MCF 10A (cell line): ENCODE measurements around the gene EMC8. TPM values are rescaled to one million over a fixed set of nuclear protein-coding genes. Genes with fewer than 3 reads are reported as not detected.

ENCODE experiments used
- BruUV-seq: library from RNA; stranded (reverse); fragments of 400-500 nt; replicated peaks from 2 replicates; lab custom pipeline; 2021; lab: Mats Ljungman, UMichigan
- CTCF ChIA-PET: fragments of 300-600 bp; sonication (Branson Sonifier 250); formaldehyde crosslinking; extraction: SDS; loops from one replicate; lab custom pipeline; 2021; ENCODE audit warnings: antibody characterized with exemption, inconsistent platforms; lab: Yijun Ruan, JAX
- POLR2A ChIA-PET: fragments of 300-600, 350-650 bp; sonication (Branson Sonifier 250); formaldehyde crosslinking; extraction: SDS; loops from one replicate; lab custom pipeline; 2020; ENCODE audit warnings: antibody characterized with exemption, inconsistent platforms; lab: Yijun Ruan, JAX
- DNase-seq: peaks from one replicate; pipeline ENCODE4 v3.0.0-alpha.2; 2018; ENCODE audit not compliant: unreplicated experiment
- H3K27ac Mint-ChIP-seq: one replicate; pipeline ENCODE4 v1.8.0; 2022; ENCODE audit warnings: mild to moderate bottlenecking, low read depth, mixed read lengths; ENCODE audit not compliant: unreplicated experiment
- H3K27me3 Mint-ChIP-seq: one replicate; pipeline ENCODE4 v1.8.0; 2022; ENCODE audit warnings: mixed read lengths; ENCODE audit not compliant: insufficient read depth, unreplicated experiment
- H3K36me3 Mint-ChIP-seq: one replicate; pipeline ENCODE4 v1.8.0; 2022; ENCODE audit warnings: mild to moderate bottlenecking, moderate library complexity, mixed read lengths; ENCODE audit not compliant: insufficient read depth, unreplicated experiment
- H3K4me1 Mint-ChIP-seq: one replicate; pipeline ENCODE4 v1.8.0; 2022; ENCODE audit warnings: mixed read lengths; ENCODE audit not compliant: insufficient read depth, unreplicated experiment
- H3K4me3 Mint-ChIP-seq: one replicate; pipeline ENCODE4 v1.8.0; 2022; ENCODE audit warnings: mild to moderate bottlenecking, moderate library complexity, mixed read lengths; ENCODE audit not compliant: unreplicated experiment
- H3K9me3 Mint-ChIP-seq: one replicate; pipeline ENCODE4 v1.8.0; 2022; ENCODE audit warnings: mixed read lengths; ENCODE audit not compliant: unreplicated experiment
- intact Hi-C: fragments of 100-400 bp; cut with micrococcal nuclease; formaldehyde crosslinking; loops from 2 replicates; pipeline ENCODE4 v1.14.1; 2022
- total RNA-seq: library from RNA; stranded (reverse); gene quantifications from 2 replicates; pipeline ENCODE4 v1.2.3, GENCODE V29; 2022
- TF ChIP-seq, protein P1 (sequence below): fragments of 200-600 bp; IDR thresholded peaks from one replicate; pipeline ENCODE4 v1.8.0; 2022; ENCODE audit warnings: antibody characterized with exemption, mild to moderate bottlenecking; ENCODE audit not compliant: unreplicated experiment

Gene EMC8
- total RNA-seq, 1 experiment from 2014 or later: 68.5 TPM

DNA sequence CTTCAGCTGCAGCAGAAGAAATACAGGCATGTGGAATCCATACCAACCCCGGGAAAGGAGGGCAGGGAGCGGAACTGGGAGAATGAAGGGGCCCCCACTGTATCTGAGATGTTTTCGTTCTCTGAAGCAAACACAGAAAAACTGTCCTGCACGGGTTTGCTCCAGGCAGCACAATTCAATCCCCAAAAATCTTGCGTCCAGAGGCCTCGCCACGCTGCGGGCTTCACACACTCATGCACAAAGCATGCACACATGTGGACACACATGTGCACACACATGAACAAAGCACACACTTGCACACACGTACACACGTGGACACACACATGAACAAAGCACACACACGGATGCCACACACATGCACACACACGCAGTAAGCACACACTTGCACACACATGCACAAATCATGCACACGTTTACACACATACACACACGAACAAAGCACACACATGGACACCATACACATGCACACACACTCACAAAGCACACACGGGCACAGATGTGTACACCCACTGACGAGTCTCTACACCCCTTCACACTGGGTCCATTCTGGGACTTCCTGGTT is 27.4 kb upstream of the EMC8 start:
- CTCF ChIA-PET: no interaction called here
- intact Hi-C loops: no loop called here
- Mint-ChIP-seq H3K4me3 (no peak overlapping the region), H3K27me3 (peaks cover 42% of the 10 kb centered on the region), H3K9me3 (no peaks in the 10 kb centered on the region), H3K27ac (no peak overlapping the region), H3K4me1 (no peaks in the 10 kb centered on the region), H3K36me3 (no peaks in the 10 kb centered on the region)
- no TSS peak for BruUV-seq
- TF ChIP-seq, protein P1, sequence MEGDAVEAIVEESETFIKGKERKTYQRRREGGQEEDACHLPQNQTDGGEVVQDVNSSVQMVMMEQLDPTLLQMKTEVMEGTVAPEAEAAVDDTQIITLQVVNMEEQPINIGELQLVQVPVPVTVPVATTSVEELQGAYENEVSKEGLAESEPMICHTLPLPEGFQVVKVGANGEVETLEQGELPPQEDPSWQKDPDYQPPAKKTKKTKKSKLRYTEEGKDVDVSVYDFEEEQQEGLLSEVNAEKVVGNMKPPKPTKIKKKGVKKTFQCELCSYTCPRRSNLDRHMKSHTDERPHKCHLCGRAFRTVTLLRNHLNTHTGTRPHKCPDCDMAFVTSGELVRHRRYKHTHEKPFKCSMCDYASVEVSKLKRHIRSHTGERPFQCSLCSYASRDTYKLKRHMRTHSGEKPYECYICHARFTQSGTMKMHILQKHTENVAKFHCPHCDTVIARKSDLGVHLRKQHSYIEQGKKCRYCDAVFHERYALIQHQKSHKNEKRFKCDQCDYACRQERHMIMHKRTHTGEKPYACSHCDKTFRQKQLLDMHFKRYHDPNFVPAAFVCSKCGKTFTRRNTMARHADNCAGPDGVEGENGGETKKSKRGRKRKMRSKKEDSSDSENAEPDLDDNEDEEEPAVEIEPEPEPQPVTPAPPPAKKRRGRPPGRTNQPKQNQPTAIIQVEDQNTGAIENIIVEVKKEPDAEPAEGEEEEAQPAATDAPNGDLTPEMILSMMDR: no peak
- POLR2A ChIA-PET: no interaction called here
- DNase-seq: no peak

DNA sequence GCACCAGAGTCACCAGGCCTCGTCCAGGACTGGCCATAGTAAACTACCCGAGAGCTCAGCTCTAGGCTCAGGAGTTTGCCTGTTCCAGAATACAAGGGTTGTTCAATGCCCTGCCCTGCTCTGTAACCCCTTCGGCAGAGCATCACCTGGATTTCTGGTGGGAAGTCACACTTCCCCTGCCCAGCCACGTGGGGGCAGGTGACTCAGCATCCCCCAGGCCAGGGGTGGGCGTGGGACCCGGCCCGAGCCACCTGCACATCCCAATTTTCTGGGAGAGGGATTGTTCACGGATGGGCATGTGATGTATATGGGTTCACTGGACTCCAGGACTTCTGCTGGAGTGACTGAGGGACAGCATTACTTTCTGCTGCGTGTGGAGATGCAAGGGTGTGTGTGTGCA is 26.0 kb upstream of the EMC8 start:
- no peak overlapping the region for H3K4me3 Mint-ChIP-seq
- TF ChIP-seq, protein P1: no peak
- H3K27ac Mint-ChIP-seq: no peak overlapping the region
- DNase-seq: no peak
- ChIA-PET POLR2A (no interaction called here), CTCF (no interaction called here)
- H3K36me3 Mint-ChIP-seq: no peaks in the 10 kb centered on the region
- intact Hi-C loops: no loop called here
- H3K27me3 Mint-ChIP-seq: peaks cover 38% of the 10 kb centered on the region
- no TSS peak for BruUV-seq
- no peaks in the 10 kb centered on the region for H3K9me3 Mint-ChIP-seq
- H3K4me1 Mint-ChIP-seq: no peaks in the 10 kb centered on the region

DNA sequence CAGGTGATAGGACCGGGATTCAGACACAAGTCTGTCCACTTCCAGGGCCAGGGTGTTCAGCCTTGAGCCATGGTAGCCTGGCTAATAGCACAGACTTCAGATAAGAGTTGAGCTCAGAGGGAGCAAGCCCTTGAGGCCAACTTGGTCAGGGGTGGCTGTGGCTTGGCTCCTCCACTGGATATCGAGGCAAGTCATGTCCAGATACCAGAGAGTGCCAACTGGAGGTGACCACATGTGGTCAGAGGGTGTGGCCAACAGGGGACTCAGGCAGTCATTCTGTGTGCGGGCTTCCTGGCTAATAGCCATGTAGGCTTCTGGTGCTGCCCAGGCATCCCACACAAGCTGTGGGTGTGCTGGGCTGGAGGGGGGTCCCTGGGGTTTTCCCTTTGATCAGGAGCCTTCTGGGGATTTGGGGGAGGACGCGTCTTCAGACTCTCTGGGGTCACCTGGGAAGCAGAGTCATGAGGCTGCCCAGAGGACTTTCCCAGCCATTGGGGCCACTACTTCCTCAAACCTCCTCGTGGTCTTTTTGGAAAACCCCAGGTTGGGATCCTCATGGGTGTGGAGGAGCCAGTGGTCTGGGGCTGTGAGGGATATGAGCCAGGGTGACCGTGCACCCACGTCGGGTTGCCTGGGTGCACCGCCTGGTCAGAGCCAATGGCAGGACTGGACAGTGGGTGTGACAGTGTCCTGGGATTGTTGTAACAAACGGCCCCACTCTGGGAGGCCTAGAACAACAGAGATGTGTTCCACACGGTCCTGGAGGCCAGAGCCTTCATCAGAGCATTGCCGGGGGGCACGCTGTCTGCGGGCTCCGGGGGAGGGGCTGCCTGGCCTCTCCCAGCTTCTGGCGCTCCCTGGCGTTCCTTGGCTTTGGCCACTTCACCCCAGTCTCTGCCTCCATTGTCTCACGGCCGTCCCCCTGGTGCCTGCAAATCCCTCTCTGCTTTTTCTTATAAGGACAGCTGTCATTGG is 25.1 kb upstream of the EMC8 start:
- H3K27me3 Mint-ChIP-seq: peaks cover 47% of the 10 kb centered on the region
- no peak for DNase-seq
- TF ChIP-seq, protein P1: no peak
- H3K4me1 Mint-ChIP-seq: peaks cover 2% of the 10 kb centered on the region
- intact Hi-C loops: no loop called here
- H3K27ac Mint-ChIP-seq: no peak overlapping the region
- CTCF ChIA-PET: interaction anchor here (0.6 to 7.5 kb wide), 2 partner anchors 195 to 384 kb away, joined by 3 to 125 read pairs; no protein-coding TSS in a partner anchor
- H3K4me3 Mint-ChIP-seq: no peak overlapping the region
- POLR2A ChIA-PET: interaction anchor here (0.6 kb wide), 2 partner anchors 8 to 47 kb away, joined by 3 read pairs; no protein-coding TSS in a partner anchor
- no peaks in the 10 kb centered on the region for H3K36me3 Mint-ChIP-seq
- no TSS peak for BruUV-seq
- H3K9me3 Mint-ChIP-seq: no peaks in the 10 kb centered on the region

DNA sequence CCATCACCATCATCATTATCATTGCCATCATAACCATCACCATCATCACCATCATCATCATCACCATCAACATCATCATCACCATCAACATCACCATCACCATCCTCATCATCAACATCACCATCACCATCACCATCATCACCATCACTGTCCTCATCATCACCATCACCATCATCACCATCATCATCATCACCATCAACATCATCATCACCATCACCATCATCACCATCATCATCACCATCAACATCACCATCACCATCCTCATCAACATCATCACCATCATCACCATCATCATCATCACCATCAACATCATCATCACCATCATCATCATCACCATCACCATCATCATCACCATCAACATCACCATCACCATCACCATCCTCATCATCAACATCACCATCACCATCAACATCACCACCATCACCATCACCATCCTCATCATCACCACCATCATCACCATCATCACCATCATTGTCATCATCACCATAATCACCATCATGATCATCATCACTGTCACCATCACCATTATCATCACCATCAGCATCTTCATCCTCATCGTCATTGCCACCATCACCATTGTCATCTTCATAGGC is 24.1 kb upstream of the EMC8 start:
- DNase-seq: no peak
- intact Hi-C loops: no loop called here
- H3K9me3 Mint-ChIP-seq: no peaks in the 10 kb centered on the region
- peaks cover 40% of the 10 kb centered on the region for H3K27me3 Mint-ChIP-seq
- H3K27ac Mint-ChIP-seq: no peak overlapping the region
- POLR2A ChIA-PET: interaction anchor here (0.6 kb wide), 1 partner anchor 9 kb away, joined by 3 read pairs; no protein-coding TSS in a partner anchor
- no TSS peak for BruUV-seq
- H3K4me3 Mint-ChIP-seq: no peak overlapping the region
- H3K4me1 Mint-ChIP-seq: peaks cover 6% of the 10 kb centered on the region
- CTCF ChIA-PET: interaction anchor here (0.6 to 7.5 kb wide), 3 partner anchors 53 to 196 kb away, joined by 3 to 125 read pairs (median 3); no protein-coding TSS in a partner anchor
- H3K36me3 Mint-ChIP-seq: no peaks in the 10 kb centered on the region
- TF ChIP-seq, protein P1: no peak
